Activated CD4-positive, alpha-beta T cell treated with anti-CD3 and anti-CD28 coated beads, Interleukin-2, amount 50 U/mL, for 24 hours (primary cell): ENCODE measurements around the gene NFIB.

Source experiments
- DNase-seq, 2 donors: peaks; one replicate each; pipeline ENCODE4 v3.0.0-alpha.2; 2020; ENCODE audit warnings: low read depth in 1 of 2, low spot score in 1 of 2

Gene NFIB

GRCh38 chr9:14052359-14052758 lies 261.6 kb downstream of the NFIB start:
- DNase-seq, result no peak

GRCh38 chr9:14051419-14051818 lies 262.5 kb downstream of the NFIB start:
- DNase-seq, result no peak

GRCh38 chr9:14043483-14043882 lies 270.5 kb downstream of the NFIB start:
- DNase-seq, result no peak

- DNase-seq, result no peak
Measured at GRCh38 chr9:14037331-14037730, 276.6 kb downstream of the NFIB start.

GRCh38 chr9:14033067-14033466 lies 280.9 kb downstream of the NFIB start:
- no peak for DNase-seq
